ENCODE results near the gene NAALADL1.

Gene NAALADL1

GRCh38 chr11:65058419-65059054, at the start of gene NAALADL1:
Gene NAALADL1 (minus strand): TSS chr11:65058553. CDS start chr11:65058521, 32 bp downstream.
- TF ChIP-seq POLR2A (IDR thresholded peaks at IDR 0.05; ENCODE audit: low read length) (no peak), GATA1 (IDR thresholded peaks at IDR 0.05; ENCODE audit: low read depth, low read length) (no peak)
- no peak for DNase-seq

GRCh38 chr11:65107751-65108468, 49.6 kb upstream of the NAALADL1 start:
- no peak for DNase-seq
- TF ChIP-seq GATA1 (IDR thresholded peaks at IDR 0.05; ENCODE audit: low read depth, low read length) (no peak), POLR2A (IDR thresholded peaks at IDR 0.05; ENCODE audit: low read length) (no peak)

- no peak for DNase-seq
- TF ChIP-seq POLR2A (IDR thresholded peaks at IDR 0.05; ENCODE audit: low read length): no peak
- TF ChIP-seq GATA1 (IDR thresholded peaks at IDR 0.05; ENCODE audit: low read depth, low read length): no peak
Measured at GRCh38 chr11:65107078-65107477, 48.7 kb upstream of the NAALADL1 start.

GRCh38 chr11:65104628-65105027, 46.3 kb upstream of the NAALADL1 start:
- no peak for TF ChIP-seq POLR2A (IDR thresholded peaks at IDR 0.05; ENCODE audit: low read length)
- no peak for TF ChIP-seq GATA1 (IDR thresholded peaks at IDR 0.05; ENCODE audit: low read depth, low read length)
- DNase-seq: no peak

- DNase-seq: no peak
- TF ChIP-seq GATA1 (IDR thresholded peaks at IDR 0.05; ENCODE audit: low read depth, low read length): no peak
- no peak for TF ChIP-seq POLR2A (IDR thresholded peaks at IDR 0.05; ENCODE audit: low read length)
Measured at GRCh38 chr11:65103476-65103875, 45.1 kb upstream of the NAALADL1 start.

- no peak for TF ChIP-seq POLR2A (IDR thresholded peaks at IDR 0.05; ENCODE audit: low read length)
- no peak for TF ChIP-seq GATA1 (IDR thresholded peaks at IDR 0.05; ENCODE audit: low read depth, low read length)
- DNase-seq: no peak
Measured at GRCh38 chr11:65102142-65103095, 44.1 kb upstream of the NAALADL1 start.

- DNase-seq: no peak
- TF ChIP-seq POLR2A (IDR thresholded peaks at IDR 0.05; ENCODE audit: low read length) (no peak), GATA1 (IDR thresholded peaks at IDR 0.05; ENCODE audit: low read depth, low read length) (no peak)
Measured at GRCh38 chr11:65100674-65101350, 42.5 kb upstream of the NAALADL1 start.

GRCh38 chr11:65096926-65097325, 38.6 kb upstream of the NAALADL1 start:
- TF ChIP-seq POLR2A (IDR thresholded peaks at IDR 0.05; ENCODE audit: low read length) (no peak), GATA1 (IDR thresholded peaks at IDR 0.05; ENCODE audit: low read depth, low read length) (no peak)
- no peak for DNase-seq

- peak; percentile 97 for DNase-seq
- no peak for TF ChIP-seq GATA1 (IDR thresholded peaks at IDR 0.05; ENCODE audit: low read depth, low read length)
- TF ChIP-seq POLR2A (IDR thresholded peaks at IDR 0.05; ENCODE audit: low read length): peak; percentile 80
Measured at GRCh38 chr11:65095974-65096806, 37.8 kb upstream of the NAALADL1 start, which contains the start of gene VPS51. Gene VPS51 (plus strand): TSS chr11:65096214. CDS start chr11:65096251, 37 bp downstream.

- DNase-seq: no peak
- no peak for TF ChIP-seq GATA1 (IDR thresholded peaks at IDR 0.05; ENCODE audit: low read depth, low read length)
Measured at GRCh38 chr11:65095427-65095826, 37.1 kb upstream of the NAALADL1 start.

GRCh38 chr11:65090628-65091027, 32.3 kb upstream of the NAALADL1 start:
- TF ChIP-seq GATA1 (IDR thresholded peaks at IDR 0.05; ENCODE audit: low read depth, low read length): no peak
- TF ChIP-seq POLR2A (IDR thresholded peaks at IDR 0.05; ENCODE audit: low read length): no peak
- no peak for DNase-seq

GRCh38 chr11:65089621-65090020, 31.3 kb upstream of the NAALADL1 start:
- no peak for DNase-seq
- TF ChIP-seq GATA1 (IDR thresholded peaks at IDR 0.05; ENCODE audit: low read depth, low read length) (no peak), POLR2A (IDR thresholded peaks at IDR 0.05; ENCODE audit: low read length) (no peak)

GRCh38 chr11:65087827-65088226, 29.5 kb upstream of the NAALADL1 start:
- TF ChIP-seq POLR2A (IDR thresholded peaks at IDR 0.05; ENCODE audit: low read length) (no peak), GATA1 (IDR thresholded peaks at IDR 0.05; ENCODE audit: low read depth, low read length) (no peak)

More at GRCh38 chr11:65087827-65088226, 29.5 kb upstream of the NAALADL1 start:
- DNase-seq: no peak

Measured in erythroblast (primary cell).